ENCODE data around the gene RPTOR.

DNA sequence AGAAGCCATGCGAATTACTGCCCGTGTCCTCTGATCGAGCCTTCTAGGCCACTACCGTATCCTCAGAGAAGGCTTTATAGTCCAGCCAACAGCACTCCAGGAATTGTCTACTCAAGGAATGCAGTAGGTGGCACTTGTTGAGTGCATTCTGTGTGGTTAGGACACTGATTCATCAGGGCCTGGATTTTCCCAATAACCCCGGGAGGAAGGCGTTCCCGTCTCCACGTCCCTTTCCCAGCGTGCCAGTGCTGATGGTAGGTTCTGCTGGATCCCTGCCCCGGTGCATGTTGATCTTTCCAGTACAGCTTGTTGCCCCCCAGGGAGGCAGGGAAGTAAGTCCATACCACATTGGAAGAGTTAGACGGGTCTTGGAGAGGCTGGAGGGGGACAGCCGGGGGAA, 122.2 kb downstream of the RPTOR start:
- TF ChIP-seq, protein P1, sequence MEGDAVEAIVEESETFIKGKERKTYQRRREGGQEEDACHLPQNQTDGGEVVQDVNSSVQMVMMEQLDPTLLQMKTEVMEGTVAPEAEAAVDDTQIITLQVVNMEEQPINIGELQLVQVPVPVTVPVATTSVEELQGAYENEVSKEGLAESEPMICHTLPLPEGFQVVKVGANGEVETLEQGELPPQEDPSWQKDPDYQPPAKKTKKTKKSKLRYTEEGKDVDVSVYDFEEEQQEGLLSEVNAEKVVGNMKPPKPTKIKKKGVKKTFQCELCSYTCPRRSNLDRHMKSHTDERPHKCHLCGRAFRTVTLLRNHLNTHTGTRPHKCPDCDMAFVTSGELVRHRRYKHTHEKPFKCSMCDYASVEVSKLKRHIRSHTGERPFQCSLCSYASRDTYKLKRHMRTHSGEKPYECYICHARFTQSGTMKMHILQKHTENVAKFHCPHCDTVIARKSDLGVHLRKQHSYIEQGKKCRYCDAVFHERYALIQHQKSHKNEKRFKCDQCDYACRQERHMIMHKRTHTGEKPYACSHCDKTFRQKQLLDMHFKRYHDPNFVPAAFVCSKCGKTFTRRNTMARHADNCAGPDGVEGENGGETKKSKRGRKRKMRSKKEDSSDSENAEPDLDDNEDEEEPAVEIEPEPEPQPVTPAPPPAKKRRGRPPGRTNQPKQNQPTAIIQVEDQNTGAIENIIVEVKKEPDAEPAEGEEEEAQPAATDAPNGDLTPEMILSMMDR (IDR thresholded peaks at IDR 0.05; ENCODE audit: extremely low read depth in 1 of 2, insufficient read depth in 1 of 2, low read depth in 1 of 2, low read length in 2 of 2), result no peak
- TF ChIP-seq POLR2AphosphoS5 (IDR thresholded peaks at IDR 0.05; ENCODE audit: insufficient read depth, low read depth, low read length), result no peak
- TF ChIP-seq EZH2 (IDR thresholded peaks at IDR 0.05; ENCODE audit: borderline replicate concordance, low read depth, low read length, severe bottlenecking), result no peak
- TF ChIP-seq POLR2A (IDR thresholded peaks at IDR 0.05; ENCODE audit: low read depth, low read length), result no peak
- TF ChIP-seq, protein P2, sequence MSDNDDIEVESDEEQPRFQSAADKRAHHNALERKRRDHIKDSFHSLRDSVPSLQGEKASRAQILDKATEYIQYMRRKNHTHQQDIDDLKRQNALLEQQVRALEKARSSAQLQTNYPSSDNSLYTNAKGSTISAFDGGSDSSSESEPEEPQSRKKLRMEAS (IDR thresholded peaks at IDR 0.05; ENCODE audit: insufficient read depth, insufficient read length), result no peak
- no peak for TF ChIP-seq GATA2 (IDR thresholded peaks at IDR 0.05; ENCODE audit: insufficient read depth, insufficient read length, low read depth, low read length)
- no peak for TF ChIP-seq JUN (IDR thresholded peaks at IDR 0.05; ENCODE audit: borderline replicate concordance, insufficient read depth, insufficient read length, low read depth)
- TF ChIP-seq FOS (IDR thresholded peaks at IDR 0.05; ENCODE audit: borderline replicate concordance, insufficient read depth, low read length), result no peak
- TF ChIP-seq MYC (IDR thresholded peaks at IDR 0.05; ENCODE audit: low read depth, low read length), result no peak

Data from endothelial cell of umbilical vein (primary cell).